Measurements from ENCODE around the gene IL32. TPM values are rescaled to one million over a fixed set of nuclear protein-coding genes. Genes with fewer than 3 reads are reported as not detected.

The IL32 gene
- total and polyA plus RNA-seq, 9 of the 15 experiments (the other 6 are each of a cell fraction or from before 2014, with no cell fraction given): 0.21 to 2.2 (median 0.37) TPM; not detected in 3

DNA sequence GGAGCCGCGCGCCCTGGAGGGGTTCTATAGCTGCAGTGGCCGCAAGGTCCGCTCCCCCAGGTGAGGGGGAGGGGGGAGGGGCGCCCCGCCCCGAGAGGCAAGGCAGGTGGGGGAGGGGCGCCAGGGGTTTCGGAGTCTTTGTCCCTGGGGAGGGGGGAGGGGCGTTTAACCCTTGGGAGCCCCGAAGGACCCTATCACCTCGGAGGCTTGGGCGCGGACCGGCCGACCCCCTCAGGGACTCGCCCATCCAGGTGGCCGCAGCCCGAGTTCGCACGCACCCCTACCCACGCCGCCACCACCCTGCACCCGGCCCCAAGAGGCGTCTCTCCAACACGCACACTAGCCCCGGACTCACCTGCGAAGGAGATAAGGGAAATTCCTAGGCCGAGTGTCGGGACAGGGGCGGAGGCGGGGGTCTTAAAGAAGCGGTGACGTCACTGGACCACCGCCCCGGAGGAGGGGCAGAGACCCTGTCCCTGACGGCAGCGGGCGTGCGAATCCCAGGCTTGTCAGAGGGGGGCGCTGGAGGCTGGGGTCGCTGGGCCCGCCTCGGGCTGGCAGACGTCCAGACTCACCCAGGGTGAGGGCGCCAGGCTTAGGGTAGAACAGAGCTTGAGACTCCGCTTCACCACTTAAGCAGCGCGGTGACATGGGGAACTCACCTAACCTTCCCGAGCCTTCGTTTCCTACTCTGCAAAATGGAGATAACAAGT, 47.5 kb upstream of the IL32 start, which contains the start of gene CLDN6 (continued):
- TF ChIP-seq JUND (IDR thresholded peaks at IDR 0.05; ENCODE audit: borderline replicate concordance, low read depth, low read length): peak; percentile 74
- no peak for TF ChIP-seq JUND (tag; IDR thresholded peaks at IDR 0.05; ENCODE audit: borderline replicate concordance, low read depth, low read length)
- TF ChIP-seq BCLAF1 (IDR thresholded peaks at IDR 0.05; ENCODE audit: borderline replicate concordance in 1 of 2, control insufficient read depth in 1 of 2, low read depth in 2 of 2, low read length in 1 of 2): no peak
- no peak for TF ChIP-seq BCL6 (CRISPR knock-in tag; IDR thresholded peaks at IDR 0.05)
- TF ChIP-seq ZNF224 (CRISPR knock-in tag; IDR thresholded peaks at IDR 0.05): no peak
- TF ChIP-seq RBM15 (IDR thresholded peaks at IDR 0.05; ENCODE audit: insufficient read depth, low read length): no peak
- peak; percentile 29 for TF ChIP-seq HMGN3 (IDR thresholded peaks at IDR 0.05; ENCODE audit: borderline replicate concordance, extremely low read depth, insufficient read length, low read depth, low read length)
- no peak for TF ChIP-seq SREBF2 (CRISPR knock-in tag; IDR thresholded peaks at IDR 0.05)
- TF ChIP-seq NFATC3 (IDR thresholded peaks at IDR 0.05): no peak
- TF ChIP-seq JUNB (CRISPR knock-in tag; conservative IDR thresholded peaks at IDR 0.05): no peak
- TF ChIP-seq ZKSCAN3 (CRISPR knock-in tag; IDR thresholded peaks at IDR 0.05): no peak
- no peak for TF ChIP-seq ETV1 (tag; conservative IDR thresholded peaks at IDR 0.05; ENCODE audit: low read depth)
- no peak for TF ChIP-seq BHLHE40 (IDR thresholded peaks at IDR 0.05; ENCODE audit: low read length)
- peak in 1 of 2 experiments; percentile 37; a peak in 2 of 4 replicates for TF ChIP-seq RAD21 (CRISPR knock-in tag; conservative IDR thresholded peaks at IDR 0.05 in 1 of 2, IDR thresholded peaks at IDR 0.05 in 1 of 2)
- 0 out of 2 replicates have a peak, but pooled peaks have one; percentile 34 for TF ChIP-seq ARID4B (CRISPR knock-in tag; IDR thresholded peaks at IDR 0.05)
- no peak for TF ChIP-seq MAFK (IDR thresholded peaks at IDR 0.05; ENCODE audit: low read length)
- no peak; the same call in 1 of the 2 replicates for TF ChIP-seq NCOA6 (IDR thresholded peaks at IDR 0.05)
- TF ChIP-seq ZBTB7A (IDR thresholded peaks at IDR 0.05; ENCODE audit: borderline replicate concordance, control insufficient read depth, low read depth, low read length): peak; percentile 99
